Measurements from ENCODE around the gene COL4A2. TPM values are rescaled to one million over a fixed set of nuclear protein-coding genes. Genes with fewer than 3 reads are reported as not detected.

The COL4A2 gene
- total and polyA plus RNA-seq, 4 donors: 8.0 to 45.2 (median 40.3) TPM

GRCh38 chr13:110525328-110526319, 218.5 kb downstream of the COL4A2 start:
- peak overlapping the region; percentile 78 to 83 for H3K27ac ChIP-seq (ENCODE audit: low read depth in 1 of 2, low read length in 2 of 2)
- no peak for DNase-seq (ENCODE audit: low spot score)
- H3K4me1 ChIP-seq (ENCODE audit: control insufficient read depth in 4 of 4, insufficient read depth in 4 of 4, low read length in 3 of 4): peaks cover 42 to 91% (median 82%) of the 10 kb centered on the region in 4 donors
- no peaks in the 10 kb centered on the region for H3K9me3 ChIP-seq (ENCODE audit: control insufficient read depth in 4 of 4, low read length in 3 of 4)
- no peaks in the 10 kb centered on the region for H3K27me3 ChIP-seq (ENCODE audit: control insufficient read depth in 4 of 4, insufficient read depth in 4 of 4, low read length in 3 of 4)
- WGBS: 52% methylated on average over 25 of the region's 25 CpGs
- H3K9ac ChIP-seq (ENCODE audit: low read depth in 1 of 2, low read length in 2 of 2): peak overlapping the region; percentile 23 to 67
- peak in 1 of 2 donors; percentile 24 for TF ChIP-seq HNF4A (conservative IDR thresholded peaks at IDR 0.05)
- TF ChIP-seq RXRA (IDR thresholded peaks at IDR 0.05): peak in 1 of 2 donors; percentile 34
- no peak for TF ChIP-seq FOXA2 (IDR thresholded peaks at IDR 0.05)
- TF ChIP-seq, protein P1, sequence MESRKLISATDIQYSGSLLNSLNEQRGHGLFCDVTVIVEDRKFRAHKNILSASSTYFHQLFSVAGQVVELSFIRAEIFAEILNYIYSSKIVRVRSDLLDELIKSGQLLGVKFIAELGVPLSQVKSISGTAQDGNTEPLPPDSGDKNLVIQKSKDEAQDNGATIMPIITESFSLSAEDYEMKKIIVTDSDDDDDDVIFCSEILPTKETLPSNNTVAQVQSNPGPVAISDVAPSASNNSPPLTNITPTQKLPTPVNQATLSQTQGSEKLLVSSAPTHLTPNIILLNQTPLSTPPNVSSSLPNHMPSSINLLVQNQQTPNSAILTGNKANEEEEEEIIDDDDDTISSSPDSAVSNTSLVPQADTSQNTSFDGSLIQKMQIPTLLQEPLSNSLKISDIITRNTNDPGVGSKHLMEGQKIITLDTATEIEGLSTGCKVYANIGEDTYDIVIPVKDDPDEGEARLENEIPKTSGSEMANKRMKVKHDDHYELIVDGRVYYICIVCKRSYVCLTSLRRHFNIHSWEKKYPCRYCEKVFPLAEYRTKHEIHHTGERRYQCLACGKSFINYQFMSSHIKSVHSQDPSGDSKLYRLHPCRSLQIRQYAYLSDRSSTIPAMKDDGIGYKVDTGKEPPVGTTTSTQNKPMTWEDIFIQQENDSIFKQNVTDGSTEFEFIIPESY (IDR thresholded peaks at IDR 0.05): no peak
- peaks cover 0 to 4% (median 0%) of the 10 kb centered on the region in 4 donors for H3K36me3 ChIP-seq (ENCODE audit: control insufficient read depth in 4 of 4, insufficient read depth in 3 of 4, low read depth in 1 of 4, low read length in 3 of 4)
- no peak overlapping the region for H3K4me3 ChIP-seq (ENCODE audit: low read depth in 1 of 3, low read length in 3 of 3)

GRCh38 chr13:110528371-110528770, 221.3 kb downstream of the COL4A2 start:
- Histone ChIP-seq H3K4me1 (ENCODE audit: control insufficient read depth in 4 of 4, insufficient read depth in 4 of 4, low read length in 3 of 4) (peaks cover 35 to 82% (median 69%) of the 10 kb centered on the region in 4 donors), H3K36me3 (ENCODE audit: control insufficient read depth in 4 of 4, insufficient read depth in 3 of 4, low read depth in 1 of 4, low read length in 3 of 4) (peaks cover 0 to 3% (median 2%) of the 10 kb centered on the region in 4 donors), H3K27ac (ENCODE audit: low read depth in 1 of 2, low read length in 2 of 2) (peak overlapping the region; percentile 78 to 83), H3K9ac (ENCODE audit: low read depth in 1 of 2, low read length in 2 of 2) (peak overlapping the region in 1 of 2 donors; percentile 37), H3K27me3 (ENCODE audit: control insufficient read depth in 4 of 4, insufficient read depth in 4 of 4, low read length in 3 of 4) (no peaks in the 10 kb centered on the region), H3K4me3 (ENCODE audit: low read depth in 1 of 3, low read length in 3 of 3) (no peak overlapping the region), H3K9me3 (ENCODE audit: control insufficient read depth in 4 of 4, low read length in 3 of 4) (no peaks in the 10 kb centered on the region)
- no peak for TF ChIP-seq TAF1 (conservative IDR thresholded peaks at IDR 0.05)
- TF ChIP-seq RAD21 (IDR thresholded peaks at IDR 0.05): peak in 1 of 2 donors; percentile 12
- TF ChIP-seq SP1 (IDR thresholded peaks at IDR 0.05): peak; percentile 32
- no peak for TF ChIP-seq HNF4A (conservative IDR thresholded peaks at IDR 0.05)
- TF ChIP-seq JUND (IDR thresholded peaks at IDR 0.05): no peak
- no peak for TF ChIP-seq EGR1 (IDR thresholded peaks at IDR 0.05; ENCODE audit: low read depth in 2 of 2)
- peak in 1 of 2 donors; percentile 39 for TF ChIP-seq RXRA (IDR thresholded peaks at IDR 0.05)
- DNase-seq (ENCODE audit: low spot score): no peak
- 60% methylated on average over 5 of the region's 5 CpGs for WGBS

DNA sequence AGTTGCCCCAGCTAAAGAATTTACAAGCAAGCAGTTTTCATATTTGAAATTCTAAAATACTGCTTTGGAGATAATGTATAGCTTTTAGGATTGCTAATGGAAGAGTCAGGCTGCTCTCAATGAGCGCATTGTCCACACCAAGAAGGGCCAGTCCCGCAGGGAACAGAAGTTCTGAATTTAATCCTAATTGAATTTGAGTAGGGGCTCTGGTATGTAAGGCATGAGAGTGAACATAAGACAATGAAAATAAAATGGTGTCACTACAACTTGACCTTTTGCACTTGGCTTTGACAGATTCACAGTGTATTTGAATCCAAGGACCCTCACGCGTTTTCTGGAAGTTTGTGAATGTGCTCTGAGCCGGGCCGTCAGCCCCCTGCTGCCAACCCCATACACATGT, 221.8 kb downstream of the COL4A2 start:
- DNase-seq (ENCODE audit: low spot score): no peak
- Histone ChIP-seq H3K36me3 (ENCODE audit: control insufficient read depth in 4 of 4, insufficient read depth in 3 of 4, low read depth in 1 of 4, low read length in 3 of 4) (peaks cover 0 to 3% (median 1%) of the 10 kb centered on the region in 4 donors), H3K4me3 (ENCODE audit: low read depth in 1 of 3, low read length in 3 of 3) (no peak overlapping the region), H3K9ac (ENCODE audit: low read depth in 1 of 2, low read length in 2 of 2) (peak overlapping the region in 1 of 2 donors; percentile 37), H3K4me1 (ENCODE audit: control insufficient read depth in 4 of 4, insufficient read depth in 4 of 4, low read length in 3 of 4) (peaks cover 33 to 82% (median 66%) of the 10 kb centered on the region in 4 donors), H3K9me3 (ENCODE audit: control insufficient read depth in 4 of 4, low read length in 3 of 4) (no peaks in the 10 kb centered on the region), H3K27me3 (ENCODE audit: control insufficient read depth in 4 of 4, insufficient read depth in 4 of 4, low read length in 3 of 4) (no peaks in the 10 kb centered on the region), H3K27ac (ENCODE audit: low read depth in 1 of 2, low read length in 2 of 2) (peak overlapping the region; percentile 78 to 83)
- WGBS: 90% methylated on average over 6 of the region's 6 CpGs
- TF ChIP-seq RXRA (IDR thresholded peaks at IDR 0.05) (no peak), FOXA1 (IDR thresholded peaks at IDR 0.05) (no peak), HNF4A (conservative IDR thresholded peaks at IDR 0.05) (no peak), REST (IDR thresholded peaks at IDR 0.05) (no peak), FOXA2 (IDR thresholded peaks at IDR 0.05) (no peak), ATF3 (IDR thresholded peaks at IDR 0.05) (no peak), TAF1 (conservative IDR thresholded peaks at IDR 0.05) (no peak), CTCF (IDR thresholded peaks at IDR 0.05; ENCODE audit: low read depth, low read length, missing input control) (no peak), YY1 (IDR thresholded peaks at IDR 0.05) (no peak), EGR1 (IDR thresholded peaks at IDR 0.05; ENCODE audit: low read depth in 2 of 2) (no peak), SP1 (IDR thresholded peaks at IDR 0.05) (no peak), HNF4G (IDR thresholded peaks at IDR 0.05) (no peak), JUND (IDR thresholded peaks at IDR 0.05) (no peak), RAD21 (IDR thresholded peaks at IDR 0.05) (no peak)
- TF ChIP-seq, protein P2, sequence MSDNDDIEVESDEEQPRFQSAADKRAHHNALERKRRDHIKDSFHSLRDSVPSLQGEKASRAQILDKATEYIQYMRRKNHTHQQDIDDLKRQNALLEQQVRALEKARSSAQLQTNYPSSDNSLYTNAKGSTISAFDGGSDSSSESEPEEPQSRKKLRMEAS (IDR thresholded peaks at IDR 0.05): no peak

All from liver (tissue), 9 donors.